ENCODE data around the gene VSIG2.

The VSIG2 gene

DNA sequence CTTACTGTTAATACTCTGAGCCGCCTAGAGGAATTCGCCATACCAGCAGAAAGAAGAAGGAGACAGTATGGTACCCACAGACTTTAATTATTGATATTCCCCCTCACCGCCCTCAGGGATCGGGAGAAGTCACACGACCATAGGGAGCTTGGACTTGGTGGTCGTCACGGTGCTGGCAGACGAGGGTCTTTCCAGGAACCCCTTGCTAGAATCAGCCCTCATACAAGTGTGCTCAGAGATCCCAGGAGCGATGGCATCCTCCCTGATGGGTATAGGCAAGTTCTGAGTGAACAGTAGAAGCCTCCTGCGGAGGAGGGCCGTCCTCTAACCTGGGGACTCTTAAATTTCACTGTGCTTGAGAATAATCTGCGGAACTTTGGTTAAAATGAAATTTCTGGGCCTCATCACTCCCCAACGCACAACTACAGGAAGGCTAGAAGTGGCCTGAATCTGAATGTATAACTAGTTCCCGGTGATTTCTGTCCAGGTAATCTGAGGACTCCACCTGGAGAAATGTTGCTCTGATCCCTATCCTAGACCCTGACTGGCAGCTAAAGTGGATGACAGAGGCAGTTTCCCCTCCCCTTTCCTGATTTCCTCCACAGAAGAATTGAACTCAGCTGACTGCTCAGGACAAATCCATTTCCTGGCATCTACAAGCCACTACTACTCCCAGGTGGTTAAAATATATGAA lies 4.5 kb downstream of the VSIG2 start:
- DNase-seq = no peak

GRCh38 chr11:124746621-124747243 lies 5.3 kb downstream of the VSIG2 start:
- no peak for DNase-seq

DNA sequence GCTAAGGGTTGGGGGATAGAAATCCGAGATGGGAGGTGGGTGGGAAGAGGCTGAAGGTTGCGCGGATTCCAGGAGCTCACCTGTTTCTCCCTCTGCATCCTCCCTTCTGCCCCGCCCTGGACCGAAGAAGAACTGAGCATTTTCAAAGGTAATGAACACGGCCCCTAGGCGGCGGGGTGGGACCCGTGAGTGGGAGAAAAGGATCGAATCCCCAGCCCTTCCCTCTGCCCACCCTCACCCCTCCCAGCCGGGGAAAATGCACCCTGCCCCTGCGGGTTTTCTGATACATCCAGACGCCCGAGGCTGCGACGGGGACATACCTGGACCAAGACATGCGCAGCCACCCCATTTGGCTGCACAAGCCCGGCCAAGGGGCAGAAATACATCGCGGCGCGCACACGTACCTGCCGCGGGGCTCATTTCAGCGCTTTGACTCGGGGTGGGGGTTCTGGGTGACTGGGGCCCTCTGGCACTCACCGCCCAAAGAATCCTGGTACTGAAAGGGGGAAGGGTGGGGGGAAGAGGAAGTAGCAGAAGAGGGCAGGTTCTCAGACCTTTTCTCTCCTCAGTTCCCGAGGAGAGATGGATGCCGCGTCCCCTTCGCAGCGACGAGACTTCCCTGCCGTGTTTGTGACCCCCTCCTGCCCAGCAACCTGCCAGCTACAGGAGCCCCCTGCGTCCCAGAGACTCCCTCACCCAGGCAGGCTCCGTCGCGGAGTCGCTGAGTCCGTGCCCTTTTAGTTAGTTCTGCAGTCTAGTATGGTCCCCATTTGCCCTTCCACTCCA lies 6.0 kb downstream of the VSIG2 start:
- no peak for DNase-seq

DNA sequence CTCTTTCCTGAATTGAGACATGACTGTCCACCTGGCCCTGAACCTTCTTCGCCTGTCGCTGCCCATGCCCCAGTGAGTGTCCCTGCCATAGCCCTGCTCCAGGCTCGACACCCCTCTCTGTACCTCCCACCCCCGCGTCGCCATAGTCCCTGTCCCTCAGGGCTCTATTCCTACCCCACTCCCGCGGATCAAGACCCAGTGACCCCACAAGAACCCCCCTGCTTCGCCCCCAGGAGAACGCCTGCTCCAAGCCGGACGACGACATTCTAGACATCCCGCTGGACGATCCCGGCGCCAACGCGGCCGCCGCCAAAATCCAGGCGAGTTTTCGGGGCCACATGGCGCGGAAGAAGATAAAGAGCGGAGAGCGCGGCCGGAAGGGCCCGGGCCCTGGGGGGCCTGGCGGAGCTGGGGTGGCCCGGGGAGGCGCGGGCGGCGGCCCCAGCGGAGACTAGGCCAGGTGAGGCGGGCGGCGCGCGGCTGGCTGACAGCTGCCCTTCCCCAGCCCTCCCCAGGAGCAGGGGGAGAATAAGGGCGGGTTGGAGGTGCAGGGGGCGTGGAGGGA lies 6.7 kb downstream of the VSIG2 start:
- DNase-seq = no peak

GRCh38 chr11:124743050-124743449 lies 9.0 kb downstream of the VSIG2 start:
- DNase-seq = no peak

GRCh38 chr11:124742555-124742954 lies 9.5 kb downstream of the VSIG2 start:
- DNase-seq = no peak

- DNase-seq = no peak
Measured at GRCh38 chr11:124740277-124740882, 11.7 kb downstream of the VSIG2 start.

DNA sequence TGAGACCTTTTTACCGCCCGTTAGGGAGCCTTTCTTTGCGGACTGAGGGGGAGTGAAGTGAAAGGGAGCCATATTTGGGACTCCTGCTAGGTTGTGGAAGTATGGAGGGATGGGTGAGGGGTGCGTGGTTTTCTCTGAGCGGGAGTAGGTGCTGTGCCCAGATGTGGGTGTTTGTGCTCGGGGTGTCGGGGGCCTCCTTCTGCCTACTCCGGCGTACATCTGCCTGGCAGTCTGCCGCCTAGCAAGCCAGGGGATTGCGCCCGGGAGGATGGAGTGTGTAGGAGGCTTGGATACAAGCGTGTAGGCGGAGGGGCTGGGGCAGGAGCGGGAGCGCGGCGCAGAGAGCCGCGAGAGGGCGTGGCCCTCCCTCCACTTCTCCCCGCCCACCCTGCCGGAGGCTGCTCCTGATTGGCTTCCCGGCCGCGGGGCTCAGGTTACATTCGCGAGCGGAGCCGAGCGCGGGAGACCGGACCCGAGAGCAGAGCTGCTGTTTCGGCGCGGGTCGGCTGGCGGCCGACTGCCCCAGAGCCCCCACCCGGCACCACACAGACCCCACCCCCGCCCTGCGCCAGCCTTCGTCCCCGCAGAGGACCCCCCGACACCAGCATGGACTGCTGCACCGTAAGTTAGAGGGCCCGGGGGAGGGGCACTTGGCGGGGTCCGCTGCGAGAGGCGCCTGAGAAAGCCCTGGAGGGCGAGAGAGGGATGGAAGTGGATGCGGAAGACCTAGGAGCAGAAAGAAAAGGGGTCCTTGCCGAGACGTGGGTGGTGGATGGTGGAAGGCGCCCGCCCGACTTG lies 12.4 kb downstream of the VSIG2 start, which contains the start of gene NRGN:
NRGN (plus strand) TSS at position 464 of the 798 bp plus-strand sequence; CDS start at position 607, 143 bp downstream.
- DNase-seq = peak; percentile 55 to 84

DNA sequence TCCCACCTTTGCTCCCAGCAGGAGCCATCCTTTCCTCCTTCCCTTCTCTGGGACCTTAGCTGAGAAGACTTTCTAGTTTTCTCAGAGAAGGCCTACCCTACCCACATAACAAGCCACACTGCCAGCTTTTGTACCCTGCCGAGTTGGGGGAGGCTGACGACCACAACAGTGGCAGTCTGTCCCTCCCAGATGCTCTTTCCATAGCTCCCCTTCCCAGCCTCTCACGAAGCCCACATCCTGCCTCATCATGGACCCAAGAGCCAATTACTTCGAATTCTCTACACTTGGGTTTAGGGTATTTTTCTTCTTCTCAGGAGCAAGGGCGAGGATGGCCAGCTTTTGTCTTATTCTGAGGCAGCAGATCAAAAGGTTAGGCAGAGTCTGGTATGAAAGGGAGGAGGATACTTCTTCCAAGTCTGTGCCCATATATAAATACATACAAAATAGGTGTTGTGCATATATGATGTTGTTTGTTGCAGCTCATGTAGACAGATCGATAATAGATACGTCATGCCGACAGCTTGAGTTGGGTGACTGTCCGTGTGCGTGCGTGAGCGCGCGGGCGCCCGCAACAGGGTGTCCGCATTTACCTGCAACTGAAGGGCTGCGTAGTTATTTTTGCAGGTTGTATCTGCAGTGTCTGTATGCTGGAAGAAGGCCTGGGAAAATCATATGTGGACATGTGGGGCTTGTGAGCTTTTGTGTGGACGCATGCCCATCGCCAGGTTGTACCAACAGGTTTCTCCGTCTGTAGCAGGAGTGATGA lies 13.2 kb downstream of the VSIG2 start:
- DNase-seq = no peak

- no peak for DNase-seq
Measured at GRCh38 chr11:124737638-124738305, 14.3 kb downstream of the VSIG2 start.

DNA sequence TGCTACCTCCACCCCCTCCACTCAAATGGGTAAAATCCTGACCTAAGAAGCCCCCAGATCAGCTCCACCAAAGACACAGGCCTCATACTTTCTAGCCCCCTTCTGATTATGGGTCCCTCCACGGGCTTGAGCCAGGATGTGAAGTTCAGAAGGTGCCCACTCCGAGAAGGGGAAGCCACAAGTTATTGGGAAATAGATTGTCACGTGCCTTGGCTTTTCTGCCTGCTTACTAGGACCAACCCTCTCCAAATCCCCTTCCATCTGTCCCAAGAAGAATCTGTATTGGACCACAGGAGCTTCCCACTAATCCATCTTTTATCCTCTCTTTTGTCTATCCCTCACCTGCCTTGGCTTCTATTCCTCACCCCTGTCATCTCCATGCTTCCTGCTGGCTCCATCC lies 15.3 kb downstream of the VSIG2 start:
- no peak for DNase-seq

GRCh38 chr11:124732230-124732629 lies 19.8 kb downstream of the VSIG2 start:
- no peak for DNase-seq

DNA sequence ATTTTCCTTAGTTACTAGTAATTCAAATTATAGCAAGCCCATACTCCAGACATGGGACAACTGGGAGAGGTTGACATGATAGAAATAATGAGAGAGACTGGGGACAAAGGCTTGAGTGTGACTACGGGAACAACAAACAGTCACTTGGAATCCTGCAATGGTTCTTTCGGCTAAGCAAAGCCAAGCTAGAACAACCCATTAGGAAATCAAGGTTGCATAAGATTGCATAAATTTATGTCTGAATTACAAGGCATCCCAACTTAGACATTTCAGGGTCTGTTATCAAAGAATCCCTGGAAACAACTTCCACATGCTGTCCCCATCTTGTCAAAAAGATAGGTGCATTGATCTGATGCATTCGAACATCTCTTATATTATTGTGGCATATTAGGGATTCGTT lies 22.5 kb downstream of the VSIG2 start:
- DNase-seq = no peak

DNA sequence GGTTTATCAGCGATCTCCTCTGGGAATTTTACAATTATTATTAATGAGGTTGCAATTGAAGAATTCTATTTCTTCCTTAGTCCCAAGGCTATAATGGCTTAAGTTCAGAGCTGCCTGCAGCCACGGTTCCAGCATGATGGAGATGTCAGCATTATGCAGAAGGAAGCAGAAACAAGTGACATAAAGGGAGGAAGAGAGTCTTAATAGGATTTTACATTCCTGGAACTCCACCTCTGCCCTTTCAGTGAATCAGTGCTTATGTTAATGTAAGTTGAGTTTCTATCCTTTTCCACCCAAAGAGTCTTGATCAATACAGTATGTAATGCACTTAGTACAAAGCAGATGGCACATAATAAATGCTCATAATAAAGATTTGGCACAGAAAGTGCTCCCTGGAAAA lies 23.9 kb downstream of the VSIG2 start:
- DNase-seq = no peak

DNA sequence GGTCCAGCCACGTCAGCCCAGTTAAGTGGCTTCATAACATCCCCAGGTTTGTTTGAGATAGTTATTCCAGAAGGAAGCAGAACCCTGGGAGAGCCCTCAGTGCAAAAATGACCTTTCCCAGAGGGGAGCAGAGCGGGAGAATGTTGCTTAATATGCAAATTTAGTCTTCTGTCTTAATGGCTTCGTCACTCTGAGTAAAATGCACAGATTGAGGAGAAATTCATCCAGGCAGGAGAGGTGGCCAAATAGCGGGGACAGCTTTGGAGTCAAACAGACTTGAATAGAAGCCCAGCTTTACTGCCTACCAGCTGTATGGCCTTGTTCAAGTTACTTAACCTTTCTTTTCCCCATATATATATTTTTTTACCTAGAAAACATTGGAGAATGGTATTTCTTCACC lies 24.6 kb downstream of the VSIG2 start:
- no peak for DNase-seq

DNA sequence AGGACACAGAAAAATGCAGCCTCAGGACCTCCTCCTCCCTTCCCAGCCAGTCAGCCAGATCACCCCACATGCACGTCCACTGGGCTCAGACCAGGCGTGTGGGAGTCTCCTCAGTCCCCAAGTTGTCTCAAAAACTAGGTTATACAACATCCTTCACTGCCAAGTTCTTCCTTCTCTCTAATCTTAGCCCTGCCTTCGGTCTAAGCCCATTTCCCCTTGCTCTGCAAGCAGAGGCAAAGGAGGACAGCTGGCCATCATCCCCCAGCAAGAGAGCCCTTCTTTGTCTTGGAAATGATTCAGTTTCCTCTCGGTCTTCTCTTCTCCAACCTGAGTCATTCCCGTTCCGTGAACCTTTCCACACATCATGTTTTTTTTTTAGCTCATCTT lies 26.3 kb downstream of the VSIG2 start:
- DNase-seq = no peak

- no peak for DNase-seq
Measured at GRCh38 chr11:124724979-124725718, 26.9 kb downstream of the VSIG2 start.

- DNase-seq = no peak
Measured at GRCh38 chr11:124722176-124722575, 29.9 kb downstream of the VSIG2 start.

- no peak for DNase-seq
Measured at GRCh38 chr11:124719534-124719933, 32.5 kb downstream of the VSIG2 start.

DNA sequence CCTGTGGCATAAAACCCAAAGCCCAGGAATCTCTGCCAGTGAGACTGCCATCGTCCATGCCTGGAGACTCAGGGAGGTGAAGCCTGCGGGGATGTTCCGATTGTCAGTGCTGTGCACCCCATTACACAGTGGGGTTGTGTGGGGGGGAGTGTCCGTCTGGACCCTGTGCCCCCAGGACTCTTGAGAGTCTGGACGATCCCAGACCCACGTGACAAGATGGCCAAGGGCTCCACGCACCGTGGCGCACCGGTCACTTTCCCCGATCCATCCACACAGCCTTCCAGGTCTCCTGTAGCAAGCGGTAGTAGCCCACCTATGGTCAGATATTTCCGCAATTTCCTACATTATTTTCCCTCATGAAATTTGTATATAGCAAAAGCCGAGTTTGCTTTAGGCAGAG lies 33.3 kb downstream of the VSIG2 start:
- DNase-seq = no peak

All from NCI-H187 (cell line).